K562 (cell line): ENCODE results near the gene TBL1X.

Source experiments
- ATF2 ChIP-seq: sonication (generic); formaldehyde crosslinking; IDR thresholded peaks from 2 replicates; pipeline ENCODE4 v1.8.1; 2022; ENCODE audit warnings: missing genetic modification reagents
- CBX5 ChIP-seq: IDR thresholded peaks from 2 replicates; pipeline ENCODE4 v1.6.1; 2014; ENCODE audit warnings: low read depth, borderline replicate concordance
- EP300 ChIP-seq: IDR thresholded peaks from 2 replicates; pipeline ENCODE4 v1.6.1; 2012; ENCODE audit warnings: low read length, improper control_type of control experiment
- HMGXB4 ChIP-seq: sonication (generic); formaldehyde crosslinking; IDR thresholded peaks from 2 replicates; pipeline ENCODE4 v1.8.1; 2023; ENCODE audit warnings: mild to moderate bottlenecking, missing genetic modification reagents
- JUND ChIP-seq, 2 experiments: IDR thresholded peaks; 2 replicates in 1 of 2; 3 replicates in 1 of 2; pipeline ENCODE4 v1.6.1; 2011; ENCODE audit warnings: borderline replicate concordance in 2 of 2, low read depth in 2 of 2, low read length in 2 of 2, improper control_type of control experiment in 1 of 2, missing biosample characterization in 1 of 2, missing genetic modification characterization in 1 of 2, missing genetic modification reagents in 1 of 2
- PREB ChIP-seq: sonication (generic); formaldehyde crosslinking; IDR thresholded peaks from 2 replicates; pipeline ENCODE4 v1.8.1; 2023; ENCODE audit warnings: mild to moderate bottlenecking, missing genetic modification reagents
- ZNF436 ChIP-seq: fragments of 250-450, 450-650 bp; sonication (Bioruptor Pico); formaldehyde crosslinking; IDR thresholded peaks from 2 replicates; pipeline ENCODE4 v1.7.0; 2020; ENCODE audit warnings: mild to moderate bottlenecking
- ZNF445 ChIP-seq: fragments of 250-450 bp; sonication (Bioruptor Pico); IDR thresholded peaks from 2 replicates; pipeline ENCODE4 v1.4.0; 2020; ENCODE audit warnings: low read depth, mild to moderate bottlenecking, moderate library complexity

- TF ChIP-seq PREB (CRISPR knock-in tag): no peak
- TF ChIP-seq ZNF436 (CRISPR knock-in tag): no peak
- no peak for TF ChIP-seq JUND (IDR thresholded peaks at IDR 0.05; ENCODE audit: borderline replicate concordance, low read depth, low read length)
- no peak for TF ChIP-seq JUND (tag; IDR thresholded peaks at IDR 0.05; ENCODE audit: borderline replicate concordance, low read depth, low read length)
- no peak for TF ChIP-seq CBX5
- TF ChIP-seq ZNF445: no peak
- TF ChIP-seq EP300: no peak
- TF ChIP-seq ATF2: no peak
- no peak for TF ChIP-seq HMGXB4 (CRISPR knock-in tag)
Observed at GRCh38 chrX:9785944-9786797, 321.3 kb downstream of the TBL1X start, which contains the start of gene SHROOM2.
